Stimulated activated naive CD8-positive, alpha-beta T cell treated with anti-CD3 and anti-CD28 coated beads, Interleukin-15, Interleukin-2, amounts not matched to agents 100 U/mL and 50 U/mL, for 24 hours (primary cell): ENCODE results near the gene TRMT1.
A peak's percentile ranks its signal among the peaks of the same experiment; 100 is the strongest.

Experiments
- ATAC-seq: fragments of 150-1000 bp; cut with Tn5 transposase; one replicate; pipeline ENCODE4 v1.10.0; 2021
- DNase-seq: peaks from one replicate; pipeline ENCODE4 v3.0.0; 2021

The TRMT1 gene

GRCh38 chr19:13070425-13071140, 46.0 kb downstream of the TRMT1 start:
- no peak for ATAC-seq
- DNase-seq, result no peak

DNA sequence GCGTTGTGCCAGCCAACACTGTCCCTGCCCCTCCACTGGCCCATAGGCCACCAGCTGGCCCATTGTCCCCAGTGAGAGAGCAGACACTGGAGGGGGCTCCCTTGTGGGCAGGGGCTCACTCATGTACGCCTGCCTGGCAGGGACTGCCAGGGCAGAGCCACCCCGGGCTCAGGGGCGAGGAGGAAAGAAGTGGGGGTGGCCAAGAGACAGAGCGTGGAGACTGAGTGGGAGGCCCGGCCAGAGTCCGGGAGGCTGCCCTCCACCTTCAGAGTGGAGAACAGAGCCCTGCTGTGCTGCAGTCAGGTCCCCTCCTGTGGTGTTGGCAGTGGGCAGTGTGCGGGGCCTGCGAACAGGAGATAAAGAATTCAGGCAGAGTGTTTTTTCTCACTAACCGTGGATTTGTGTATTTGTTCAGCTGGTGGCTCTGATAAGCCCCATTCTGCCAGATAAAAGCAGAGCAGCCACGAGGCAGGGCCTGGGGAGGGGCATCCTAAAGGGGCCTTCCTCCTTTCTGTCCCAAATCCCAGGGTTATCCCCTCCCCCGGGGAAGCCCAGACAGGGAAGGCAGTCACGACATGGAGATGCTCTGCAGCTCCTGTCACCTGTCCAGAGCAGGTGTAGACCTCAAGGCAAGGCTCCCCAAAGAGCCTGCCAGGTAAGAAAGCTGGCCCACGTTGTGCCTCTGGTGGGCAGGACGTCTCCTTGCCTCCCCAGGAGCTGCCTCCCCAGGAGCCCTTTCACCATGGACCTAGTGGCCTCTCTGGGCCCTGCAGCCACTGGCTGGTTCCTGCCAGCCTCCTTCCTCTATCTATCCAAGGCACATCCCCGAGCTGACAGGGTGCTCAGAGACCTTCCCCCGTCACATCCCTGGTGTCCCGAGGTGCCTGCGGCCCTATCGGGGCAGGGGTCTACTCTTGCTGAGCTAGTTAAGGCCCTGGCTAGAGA, 46.9 kb downstream of the TRMT1 start:
- DNase-seq (no peak), ATAC-seq (no peak)

DNA sequence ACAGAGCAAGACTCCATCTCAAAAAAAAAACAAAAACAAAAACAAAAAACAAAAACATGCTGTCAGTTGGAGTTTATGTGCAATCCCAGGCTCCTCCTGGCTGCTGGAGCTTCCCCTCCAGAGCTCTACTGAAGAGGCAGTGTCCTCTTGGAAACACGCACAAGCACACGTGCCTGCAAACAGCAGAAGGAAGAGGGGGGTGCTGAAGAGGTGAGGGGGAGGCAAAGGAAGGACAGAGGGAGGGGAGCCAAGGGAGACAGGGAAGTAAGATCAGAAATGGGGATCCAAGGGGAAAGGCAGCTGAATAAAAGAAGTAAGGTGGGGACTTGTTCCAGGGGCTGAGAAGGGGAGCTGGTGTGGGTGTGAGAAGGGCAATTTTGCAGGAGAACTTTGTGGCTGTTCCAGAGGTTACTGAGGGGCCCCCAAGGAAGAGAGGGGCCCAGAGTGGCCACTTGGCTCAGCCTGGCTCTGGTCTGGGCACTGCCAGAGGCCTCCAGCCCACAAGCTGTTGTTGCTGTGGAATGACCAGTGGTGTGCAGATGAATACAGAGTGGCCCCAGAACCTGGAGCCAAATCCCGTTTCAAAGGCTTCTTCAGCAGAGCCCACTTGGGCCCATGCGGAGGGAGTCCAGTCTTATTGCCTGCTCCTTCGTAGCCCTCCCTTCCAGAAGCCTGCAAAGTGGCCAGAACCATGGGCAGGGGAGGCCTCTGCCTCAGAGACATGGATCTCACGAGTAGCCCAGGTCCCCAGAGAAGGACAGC, 48.3 kb downstream of the TRMT1 start:
- ATAC-seq, result no peak
- no peak for DNase-seq

DNA sequence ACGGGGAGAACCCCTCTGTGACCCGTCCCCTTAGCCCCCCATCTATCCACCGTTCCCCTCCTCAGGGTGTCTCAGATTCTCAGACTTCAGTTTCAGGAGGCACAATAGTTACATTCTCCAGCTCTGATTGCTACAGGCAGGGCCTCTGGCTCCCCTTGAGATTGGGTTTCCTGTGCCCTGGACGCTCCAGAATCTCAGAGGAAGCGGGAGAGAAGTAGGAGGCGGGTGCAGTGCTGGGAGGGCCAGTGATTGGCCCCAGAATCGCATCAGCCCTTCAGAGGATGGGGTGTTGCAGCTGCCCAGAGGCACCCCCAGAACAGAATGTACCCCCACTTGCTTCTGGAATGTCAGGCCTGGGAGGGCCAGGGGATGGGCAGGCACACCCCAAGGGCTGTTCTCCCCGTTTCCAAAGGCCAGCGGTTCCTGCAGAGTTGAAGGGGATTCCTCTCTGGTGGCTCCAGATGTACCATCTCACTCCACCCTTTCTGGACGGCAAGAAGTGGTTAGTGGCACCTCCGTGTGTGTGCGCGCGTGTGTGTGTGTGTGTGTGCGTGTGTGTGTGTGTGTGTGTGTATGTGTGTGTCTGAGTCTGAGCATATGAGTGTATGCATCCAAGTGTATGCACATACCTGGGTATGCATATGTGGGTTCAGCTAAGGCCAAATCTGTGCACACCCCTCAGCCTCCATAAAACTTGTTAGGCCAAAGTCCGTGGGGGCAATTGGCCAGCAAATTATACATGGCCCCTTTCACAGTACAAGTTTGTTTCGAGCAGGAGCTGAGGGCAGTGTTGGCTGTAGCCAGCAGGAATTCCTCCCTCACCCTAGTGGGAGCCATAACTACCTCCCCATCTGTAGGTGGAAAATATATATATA, 49.4 kb downstream of the TRMT1 start:
- ATAC-seq (no peak), DNase-seq (no peak)

DNA sequence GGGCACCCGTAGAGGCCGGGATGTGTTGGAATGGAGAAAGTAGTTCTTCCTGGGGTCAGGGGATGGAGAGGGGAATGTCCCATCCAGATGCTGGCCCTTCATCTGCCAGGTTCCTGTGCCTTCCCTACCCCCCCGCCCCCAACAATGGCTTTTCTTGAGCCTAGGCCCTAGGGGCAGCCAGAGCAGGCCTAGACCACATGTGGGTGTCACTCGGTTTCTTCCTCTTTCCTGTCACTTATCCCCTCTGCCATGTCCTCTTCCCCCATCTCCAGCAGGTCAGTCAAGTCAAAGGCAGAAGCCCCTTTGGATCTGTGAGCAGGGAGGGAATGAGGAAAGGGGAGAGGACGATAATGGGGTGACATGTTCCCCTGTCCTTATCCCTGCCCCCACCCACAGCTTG, 50.3 kb downstream of the TRMT1 start:
- no peak for ATAC-seq

DNA sequence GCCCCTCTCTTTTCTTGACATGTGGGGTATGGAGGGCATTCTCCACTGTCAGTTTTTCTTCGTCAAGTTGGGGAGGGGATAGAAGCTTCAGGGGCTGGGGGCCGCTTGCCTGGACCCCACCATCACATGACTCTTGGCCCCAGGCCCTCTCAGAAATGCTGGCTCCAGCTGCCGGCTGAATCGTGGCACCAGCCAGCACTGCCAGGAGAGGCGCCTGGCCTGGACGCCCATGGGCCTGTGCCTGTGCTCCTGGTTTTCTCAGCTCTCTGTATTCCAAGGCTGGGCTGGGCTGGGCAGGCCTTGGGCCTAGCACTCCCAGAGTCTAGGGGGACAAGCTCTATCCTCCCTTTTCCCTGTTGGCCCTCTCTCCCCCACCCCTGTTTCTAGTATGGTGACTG, 52.4 kb downstream of the TRMT1 start:
- DNase-seq (no peak), ATAC-seq (no peak)

More for the DNA sequence above, 50.3 kb downstream of the TRMT1 start:
- no peak for DNase-seq

DNA sequence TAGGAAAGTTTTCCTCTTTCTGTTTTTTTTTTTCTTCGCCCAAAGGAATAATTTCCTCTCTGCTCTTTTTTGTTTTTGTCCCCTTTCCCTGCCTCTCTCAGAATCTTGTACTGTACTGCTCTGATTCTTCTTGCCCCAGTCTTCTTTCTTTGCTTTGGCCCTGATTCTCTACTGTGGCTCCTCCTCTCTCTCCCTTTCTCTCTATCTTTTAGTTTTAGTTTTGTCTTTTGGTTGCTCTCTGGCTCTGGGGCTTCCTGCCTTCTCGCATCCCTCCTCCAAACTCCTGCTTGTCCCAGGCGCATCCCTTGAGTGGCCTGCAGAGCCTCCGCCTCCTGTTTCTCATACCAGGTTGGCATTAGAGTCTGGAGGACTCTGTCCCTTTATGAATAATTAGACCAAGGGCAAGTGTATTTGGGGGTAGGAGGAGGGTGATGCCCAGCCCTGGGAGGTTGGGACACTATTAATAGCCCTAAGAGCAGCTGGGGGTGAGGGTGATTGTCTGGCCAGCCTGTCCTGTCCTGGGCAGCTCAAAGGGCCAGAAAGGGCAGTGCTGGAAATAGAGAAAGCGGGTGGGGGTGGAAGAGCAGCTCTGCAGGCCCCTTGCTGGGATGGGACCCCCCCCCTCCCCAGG, 53.0 kb downstream of the TRMT1 start:
- ATAC-seq (no peak), DNase-seq (no peak)

GRCh38 chr19:13062317-13062716, 54.2 kb downstream of the TRMT1 start:
- DNase-seq (no peak), ATAC-seq (no peak)

DNA sequence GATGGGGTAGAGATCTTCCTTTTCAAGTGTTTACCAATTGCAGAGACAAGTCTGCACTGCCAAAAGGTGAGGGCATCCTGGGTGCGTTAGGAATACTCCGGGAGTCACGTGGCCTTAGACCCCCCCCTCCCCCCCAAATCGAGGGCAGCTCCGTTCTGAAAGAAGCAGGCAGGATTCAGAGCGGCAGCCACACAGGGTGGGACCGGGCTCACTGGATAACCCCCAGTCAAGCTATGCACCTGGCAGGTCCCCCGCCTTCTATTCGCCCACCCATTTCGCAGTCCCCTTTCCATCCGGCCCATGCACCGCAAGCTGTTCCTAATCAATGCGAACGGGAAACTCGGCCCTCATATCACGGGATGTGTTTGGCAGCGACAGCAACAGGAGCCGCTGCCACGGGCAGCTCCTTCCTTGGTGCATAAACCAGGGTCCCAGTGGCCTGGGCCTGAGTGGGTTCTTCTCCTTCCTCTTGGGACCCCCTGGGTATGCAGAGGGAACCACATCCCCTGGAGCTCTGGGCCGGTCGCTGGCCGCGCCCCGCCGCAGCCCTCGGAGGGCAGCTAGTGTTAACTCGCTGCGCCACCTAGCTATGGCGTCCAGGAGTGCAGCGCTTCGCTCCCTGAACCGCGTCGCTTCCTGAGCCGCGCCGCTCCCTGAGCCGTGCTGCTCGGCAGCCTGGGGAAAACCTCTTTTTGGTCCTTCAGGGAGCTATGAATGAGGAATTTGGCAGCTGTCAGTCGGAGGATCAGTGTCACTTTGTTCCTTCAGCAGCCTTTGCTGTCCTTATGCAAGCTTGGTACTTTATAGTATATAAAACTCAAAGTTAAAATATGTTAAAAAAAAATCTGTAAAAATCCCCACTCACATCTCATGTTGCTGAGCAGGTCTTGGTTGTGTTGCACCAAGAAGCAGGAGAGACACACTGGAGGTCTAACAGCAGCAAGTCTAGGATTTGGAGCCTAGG, 55.3 kb downstream of the TRMT1 start:
- peak; percentile 87 for ATAC-seq
- DNase-seq, result peak; percentile 87

- DNase-seq (no peak), ATAC-seq (no peak)
These were observed 56.1 kb downstream of the TRMT1 start for GRCh38 chr19:13060233-13060963.

GRCh38 chr19:13058951-13059660, 57.4 kb downstream of the TRMT1 start:
- DNase-seq (no peak), ATAC-seq (no peak)

DNA sequence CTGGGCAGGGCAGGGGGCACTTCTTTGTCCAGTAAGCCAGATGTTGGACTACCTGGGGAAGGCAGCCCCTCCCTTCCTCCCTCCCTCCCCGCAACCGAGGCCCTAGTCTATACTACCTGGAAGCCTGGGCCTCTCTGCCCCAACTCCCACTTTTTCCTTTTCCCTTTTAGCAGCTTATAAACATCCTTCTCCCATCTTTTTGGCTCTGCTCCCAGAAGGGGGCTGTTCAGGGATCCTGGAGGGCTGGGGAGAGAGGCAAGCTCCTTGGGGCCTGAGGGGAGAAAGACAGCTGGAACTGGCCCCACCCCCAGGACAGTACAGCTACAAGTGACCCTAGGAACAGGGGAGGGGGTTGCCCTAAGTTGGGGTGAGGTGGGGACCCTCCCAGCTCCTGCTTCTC, 58.8 kb downstream of the TRMT1 start:
- DNase-seq, result no peak
- ATAC-seq, result no peak

GRCh38 chr19:13057147-13057572, 59.4 kb downstream of the TRMT1 start:
- DNase-seq (no peak), ATAC-seq (no peak)

DNA sequence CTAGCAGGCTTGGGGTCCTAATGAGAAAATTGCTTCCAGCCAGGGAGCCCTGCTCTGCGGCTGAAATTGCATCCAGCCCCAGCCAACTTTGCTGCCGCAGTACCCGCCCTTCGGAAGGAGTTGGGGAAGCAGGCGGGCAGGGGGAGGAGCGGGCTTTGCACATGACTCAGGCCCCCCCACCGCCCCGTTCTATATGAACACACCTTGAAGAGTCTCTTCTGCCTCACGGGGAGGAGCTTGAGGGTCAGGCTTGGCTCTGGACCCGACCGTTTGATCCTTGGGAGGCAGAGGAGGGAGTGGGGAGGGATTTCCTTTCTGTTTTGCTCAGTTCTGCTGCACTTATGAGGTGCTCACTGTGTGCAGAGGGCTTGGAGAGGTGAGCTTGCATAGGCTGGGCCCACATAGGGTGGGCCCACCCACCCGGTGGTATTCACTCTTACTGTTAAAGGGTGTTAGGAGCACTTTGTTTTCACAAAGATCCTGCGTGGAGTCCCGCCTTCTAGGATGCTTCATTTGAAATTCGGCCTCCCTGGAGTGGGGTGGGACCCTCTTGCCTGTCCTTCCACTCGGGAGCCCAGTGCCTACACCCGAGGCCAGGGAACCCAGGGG, 60.4 kb downstream of the TRMT1 start:
- DNase-seq (no peak), ATAC-seq (no peak)

DNA sequence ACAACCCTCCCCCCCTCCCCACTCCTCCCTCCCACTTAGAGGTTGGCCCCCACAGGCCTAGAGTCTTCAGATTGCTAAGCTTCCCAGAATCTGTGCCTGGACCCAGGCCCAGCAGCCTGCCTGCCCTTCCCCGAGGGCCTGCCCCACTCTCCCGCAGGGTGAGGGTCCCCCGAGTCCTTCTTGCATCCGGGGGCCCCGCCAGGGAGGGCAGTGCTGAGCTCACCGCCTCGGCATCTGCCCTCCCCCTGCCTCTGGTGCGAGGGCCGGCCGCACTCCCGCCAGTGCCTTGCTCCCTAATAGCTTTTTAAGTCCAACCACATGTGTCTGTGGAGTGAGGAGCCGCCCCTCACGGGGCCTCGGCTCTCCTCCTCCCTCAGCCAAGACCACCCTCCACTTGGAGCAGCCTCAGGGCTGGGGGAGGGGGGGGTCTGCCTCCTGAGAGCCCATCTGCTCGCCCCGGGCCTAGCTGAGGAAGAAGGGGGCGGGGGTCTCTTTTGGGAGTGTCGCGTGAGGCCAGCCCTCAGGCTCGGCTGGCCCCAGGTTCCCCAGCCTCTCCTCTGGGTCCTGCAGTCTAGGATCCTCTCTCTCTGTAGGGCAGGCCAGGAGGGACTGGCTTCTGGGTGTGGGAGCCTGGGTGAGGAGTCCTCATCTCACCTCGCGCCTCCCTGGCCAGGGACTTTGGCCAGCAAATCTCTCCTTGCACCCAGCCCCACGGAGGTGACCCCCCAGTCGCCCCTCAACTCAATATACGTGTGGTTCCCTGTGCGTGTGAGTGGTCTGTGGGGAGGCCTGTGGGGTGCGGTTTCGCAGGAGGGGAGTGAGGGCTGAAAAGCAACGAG, 61.1 kb downstream of the TRMT1 start:
- no peak for ATAC-seq
- no peak for DNase-seq
